GM21619 (cell line): ENCODE measurements around the gene DENND1C.
"Not testable (repeated sequence)": the region's sequence is repeated elsewhere in the genome, so short reads cannot be mapped to it uniquely, and the experiment has no call there.

ENCODE experiments used
- ATAC-seq: cut with Tn5 transposase; IDR thresholded peaks from one replicate; pipeline ENCODE4 v1.9.1; 2021; ENCODE audit not compliant: unreplicated experiment

DENND1C gene

GRCh38 chr19:6457958-6458694 is 23.5 kb downstream of the DENND1C start:
- no peak for ATAC-seq

- no peak for ATAC-seq
Observed at GRCh38 chr19:6455924-6456323, 25.7 kb downstream of the DENND1C start.

GRCh38 chr19:6453951-6454565 is 27.5 kb downstream of the DENND1C start:
- no peak for ATAC-seq

- no peak for ATAC-seq
Observed at GRCh38 chr19:6452899-6453298, 28.7 kb downstream of the DENND1C start.

GRCh38 chr19:6452223-6452614 is 29.4 kb downstream of the DENND1C start:
- ATAC-seq: no peak

- ATAC-seq: no peak
Observed at GRCh38 chr19:6451583-6452222, 29.9 kb downstream of the DENND1C start.

GRCh38 chr19:6450166-6450565 is 31.4 kb downstream of the DENND1C start:
- ATAC-seq: no peak

- no peak for ATAC-seq
Observed at GRCh38 chr19:6448045-6448444, 33.5 kb downstream of the DENND1C start.

GRCh38 chr19:6446452-6446851 is 35.1 kb downstream of the DENND1C start:
- no peak for ATAC-seq

GRCh38 chr19:6443986-6444385 is 37.6 kb downstream of the DENND1C start:
- no peak for ATAC-seq

- no peak for ATAC-seq
Observed at GRCh38 chr19:6442087-6442688, 39.4 kb downstream of the DENND1C start.

- ATAC-seq: no peak
Observed at GRCh38 chr19:6440905-6441304, 40.7 kb downstream of the DENND1C start.

GRCh38 chr19:6439743-6440142 is 41.8 kb downstream of the DENND1C start:
- ATAC-seq: no peak

GRCh38 chr19:6433663-6434062 is 47.9 kb downstream of the DENND1C start, which contains the start of gene SLC25A41:
Gene SLC25A41 (minus strand): TSS chr19:6433763. CDS start chr19:6433693, 70 bp downstream.
- no peak for ATAC-seq

- ATAC-seq: no peak
Observed at GRCh38 chr19:6433165-6433564, 48.4 kb downstream of the DENND1C start.

- no peak for ATAC-seq
Observed at GRCh38 chr19:6431891-6432290, 49.7 kb downstream of the DENND1C start.

- ATAC-seq: no peak
Observed at GRCh38 chr19:6429419-6430221, 52.0 kb downstream of the DENND1C start.

GRCh38 chr19:6428692-6429418 is 52.7 kb downstream of the DENND1C start:
- not testable (repeated sequence) for ATAC-seq

GRCh38 chr19:6427131-6427530 is 54.5 kb downstream of the DENND1C start:
- no peak for ATAC-seq
